Cardiac fibroblast (primary cell): Measurements from ENCODE around the gene ENOSF1.

Experiments
- DNase-seq, 2 donors: peaks; one replicate each; pipeline versions ENCODE4 v3.0.0 to v3.0.0-alpha.2; 2010; ENCODE audit warnings: low read depth in 2 of 2
- H3K4me3 ChIP-seq, 2 donors: replicated peaks in 1 of 2; 1 replicate in 1 of 2; 2 replicates in 1 of 2; pipeline ENCODE4 v1.5.1; 2011; ENCODE audit warnings: low read depth in 2 of 2, low read length in 2 of 2, mild to moderate bottlenecking in 2 of 2, moderate library complexity in 1 of 2
- TF ChIP-seq, protein P1 (sequence below): IDR thresholded peaks from one replicate; pipeline ENCODE4 v1.5.1; 2011; ENCODE audit warnings: low read depth, mild to moderate bottlenecking, low read length, inconsistent platforms

ENOSF1 gene

DNA sequence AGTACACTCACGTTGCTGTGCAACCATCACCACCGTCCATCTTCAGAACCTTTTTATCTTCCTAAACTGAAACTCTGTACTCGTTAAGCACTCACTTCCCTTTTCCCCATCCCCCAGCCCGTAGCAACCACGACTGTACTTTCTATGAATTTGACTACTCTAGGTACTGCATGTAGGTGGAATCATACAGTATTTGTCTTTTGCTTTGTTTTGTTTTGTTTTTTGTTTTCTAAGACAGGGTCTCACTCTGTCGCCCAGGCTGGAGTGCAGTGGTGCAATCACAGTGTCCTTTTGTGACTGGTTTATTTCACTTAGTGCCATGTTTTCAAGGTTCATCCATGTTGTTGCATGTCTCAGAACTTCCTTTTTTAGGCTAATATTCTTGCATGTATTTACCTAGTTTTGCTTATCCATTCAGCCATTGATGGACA, 62.0 kb downstream of the ENOSF1 start:
- H3K4me3 ChIP-seq, result no peak overlapping the region
- no peak for DNase-seq
- TF ChIP-seq, protein P1, sequence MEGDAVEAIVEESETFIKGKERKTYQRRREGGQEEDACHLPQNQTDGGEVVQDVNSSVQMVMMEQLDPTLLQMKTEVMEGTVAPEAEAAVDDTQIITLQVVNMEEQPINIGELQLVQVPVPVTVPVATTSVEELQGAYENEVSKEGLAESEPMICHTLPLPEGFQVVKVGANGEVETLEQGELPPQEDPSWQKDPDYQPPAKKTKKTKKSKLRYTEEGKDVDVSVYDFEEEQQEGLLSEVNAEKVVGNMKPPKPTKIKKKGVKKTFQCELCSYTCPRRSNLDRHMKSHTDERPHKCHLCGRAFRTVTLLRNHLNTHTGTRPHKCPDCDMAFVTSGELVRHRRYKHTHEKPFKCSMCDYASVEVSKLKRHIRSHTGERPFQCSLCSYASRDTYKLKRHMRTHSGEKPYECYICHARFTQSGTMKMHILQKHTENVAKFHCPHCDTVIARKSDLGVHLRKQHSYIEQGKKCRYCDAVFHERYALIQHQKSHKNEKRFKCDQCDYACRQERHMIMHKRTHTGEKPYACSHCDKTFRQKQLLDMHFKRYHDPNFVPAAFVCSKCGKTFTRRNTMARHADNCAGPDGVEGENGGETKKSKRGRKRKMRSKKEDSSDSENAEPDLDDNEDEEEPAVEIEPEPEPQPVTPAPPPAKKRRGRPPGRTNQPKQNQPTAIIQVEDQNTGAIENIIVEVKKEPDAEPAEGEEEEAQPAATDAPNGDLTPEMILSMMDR, result no peak

DNA sequence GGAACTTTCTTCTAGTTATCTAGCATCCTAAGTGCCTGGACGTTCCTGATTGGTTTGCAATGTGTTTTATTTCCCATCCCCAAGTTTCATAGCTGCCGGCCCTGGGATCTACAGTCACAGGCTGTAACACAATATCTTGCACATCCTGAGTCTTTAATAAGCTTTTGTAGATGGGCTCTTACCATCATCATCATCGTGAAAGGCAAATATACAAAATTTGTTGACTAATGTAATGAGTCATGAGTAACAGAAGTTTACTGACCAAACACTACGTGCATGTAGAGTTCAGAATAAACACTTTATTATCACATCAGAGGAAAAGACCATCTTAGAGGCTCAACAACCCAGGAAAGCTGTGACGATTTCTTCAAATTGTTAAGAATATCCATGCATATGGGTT, 63.1 kb downstream of the ENOSF1 start:
- TF ChIP-seq, protein P1, result no peak
- no peak overlapping the region for H3K4me3 ChIP-seq
- no peak for DNase-seq

GRCh38 chr18:647304-647703, 65.1 kb downstream of the ENOSF1 start:
- H3K4me3 ChIP-seq, result no peak overlapping the region
- DNase-seq, result no peak
- TF ChIP-seq, protein P1, result no peak

GRCh38 chr18:644395-645004, 67.9 kb downstream of the ENOSF1 start:
- TF ChIP-seq, protein P1, result peak; percentile 11
- H3K4me3 ChIP-seq, result no peak overlapping the region
- no peak for DNase-seq

GRCh38 chr18:641224-641623, 71.2 kb downstream of the ENOSF1 start:
- H3K4me3 ChIP-seq, result no peak overlapping the region
- TF ChIP-seq, protein P1, result no peak
- DNase-seq, result no peak

DNA sequence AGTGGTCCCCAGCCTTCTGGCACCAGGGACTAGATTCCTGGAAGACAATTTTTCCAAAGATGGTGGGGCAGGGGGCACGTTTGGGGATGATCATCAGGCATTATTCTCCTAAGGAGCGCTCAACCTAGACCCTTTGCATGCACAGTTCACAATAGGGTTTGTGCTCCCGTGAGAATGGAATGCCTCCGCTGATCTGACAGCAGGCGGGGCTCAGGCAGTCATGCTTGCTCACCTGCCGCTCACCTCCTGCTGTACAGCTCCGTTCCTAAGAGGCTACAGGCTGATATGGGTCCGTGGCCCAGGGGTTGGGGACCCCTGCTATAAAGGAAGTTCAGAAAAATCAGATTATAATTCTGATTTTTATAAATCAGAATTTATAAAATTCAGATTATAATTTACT, 77.3 kb downstream of the ENOSF1 start:
- TF ChIP-seq, protein P1, result no peak
- H3K4me3 ChIP-seq, result no peak overlapping the region

GRCh38 chr18:634551-635045, 77.8 kb downstream of the ENOSF1 start:
- TF ChIP-seq, protein P1, result no peak
- no peak overlapping the region for H3K4me3 ChIP-seq
- no peak for DNase-seq

More for the DNA sequence above, 77.3 kb downstream of the ENOSF1 start:
- DNase-seq, result no peak
